Measurements from ENCODE around the gene CDH10. TPM values are rescaled to one million over a fixed set of nuclear protein-coding genes. Genes with fewer than 3 reads are reported as not detected.

Gene CDH10
- total RNA-seq, 1 experiment from 2014 or later: 0.31 TPM

- H2AK5ac ChIP-seq (ENCODE audit: insufficient read length, low read length): no peak overlapping the region
- no peak for DNase-seq
- no peak overlapping the region for H3K4ac ChIP-seq (ENCODE audit: low read depth, low read length)
- H4K20me1 ChIP-seq (ENCODE audit: control insufficient read depth, insufficient read depth, insufficient read length): no peaks in the 10 kb centered on the region
- no peaks in the 10 kb centered on the region for H3K27me3 ChIP-seq (ENCODE audit: insufficient read depth, low read length)
- no peak overlapping the region for H4K8ac ChIP-seq (replicated peaks; ENCODE audit: insufficient read length, low read depth, low read length)
- no peak overlapping the region for H3K23ac ChIP-seq (ENCODE audit: insufficient read length, low read depth, low read length)
- H4K5ac ChIP-seq (ENCODE audit: insufficient read length, low read depth, low read length): no peak overlapping the region
- H3K27ac ChIP-seq (ENCODE audit: insufficient read length, low read depth, low read length): no peak overlapping the region
- Mint-ChIP-seq H3K4me1 (peaks cover 7 to 9% of the 10 kb centered on the region in 2 experiments), H3K4me3 (no peak overlapping the region), H3K27ac (no peak overlapping the region), H3K9me3 (peaks cover 14 to 17% of the 10 kb centered on the region in 2 experiments; a peak in 4 of 5 replicates), H3K36me3 (ENCODE audit: insufficient read depth in 1 of 3, low read depth in 3 of 3) (peaks cover 3 to 30% (median 7%) of the 10 kb centered on the region in 3 experiments; a peak in 4 of 7 replicates), H3K27me3 (ENCODE audit: low read depth) (no peaks in the 10 kb centered on the region)
- no peak overlapping the region for H2BK5ac ChIP-seq (ENCODE audit: insufficient read length, low read length)
- H2BK120ac ChIP-seq (ENCODE audit: low read depth, low read length, poor library complexity, severe bottlenecking): no peak overlapping the region
- H2BK15ac ChIP-seq (ENCODE audit: low read depth, low read length): no peak overlapping the region
- H4K91ac ChIP-seq (ENCODE audit: insufficient read length, low read depth, low read length): no peak overlapping the region
- H3K4me2 ChIP-seq (ENCODE audit: insufficient read depth, insufficient read length, low read length): no peak overlapping the region
- no peak overlapping the region for H3K18ac ChIP-seq (ENCODE audit: insufficient read length, low read depth, low read length)
- H3K79me2 ChIP-seq (ENCODE audit: insufficient read depth, low read length): no peaks in the 10 kb centered on the region
- no peaks in the 10 kb centered on the region for H3K4me1 ChIP-seq (ENCODE audit: insufficient read depth, low read length)
- no peak for TF ChIP-seq CTCF (conservative IDR thresholded peaks at IDR 0.05)
- no peak overlapping the region for H2BK20ac ChIP-seq (ENCODE audit: low read depth, low read length, poor library complexity, severe bottlenecking)
- no peaks in the 10 kb centered on the region for H3K23me2 ChIP-seq (ENCODE audit: insufficient read length, low read depth, low read length, poor library complexity, severe bottlenecking)
- no peak overlapping the region for H3T11ph ChIP-seq (ENCODE audit: low read length)
- no CpG with 5 or more reads among the region's 3 CpGs for WGBS (ENCODE audit: extremely low coverage, insufficient read length, low lambda C conversion rate)
- no peak overlapping the region for H2AFZ ChIP-seq (ENCODE audit: low read length)
- H3K9ac ChIP-seq (ENCODE audit: extremely low read depth, insufficient read length, low read length): no peak overlapping the region
- H3K79me1 ChIP-seq (ENCODE audit: insufficient read depth, low read depth, low read length, poor library complexity, severe bottlenecking): no peaks in the 10 kb centered on the region
- no peak overlapping the region for H3K14ac ChIP-seq (ENCODE audit: insufficient read depth, low read length)
- H3K56ac ChIP-seq (ENCODE audit: insufficient read length, low read depth, low read length): no peak overlapping the region
- H2BK12ac ChIP-seq (ENCODE audit: insufficient read length, low read depth, low read length): no peak overlapping the region
- H3K9me3 ChIP-seq (ENCODE audit: control insufficient read depth, low read depth, low read length): no peaks in the 10 kb centered on the region
These were observed 170.1 kb downstream of the CDH10 start for GRCh38 chr5:24474685-24475084.

Measured in H9 (cell line).